ENCODE results near the gene INPP5E.

- TF ChIP-seq CTCF (IDR thresholded peaks at IDR 0.05): no peak
- TF ChIP-seq EZH2 (IDR thresholded peaks at IDR 0.05; ENCODE audit: borderline replicate concordance, insufficient read depth, low read depth, low read length, poor library complexity, severe bottlenecking): no peak
Measured at GRCh38 chr9:136433849-136434579, 5.6 kb downstream of the INPP5E start.
